ELR (cell line): ENCODE measurements around the gene ARHGAP5.
"Not testable (repeated sequence)": the region's sequence is repeated elsewhere in the genome, so short reads cannot be mapped to it uniquely, and the experiment has no call there.

ENCODE experiments used
- DNase-seq: peaks from one replicate; pipeline ENCODE4 v3.0.0-alpha.2; 2015; ENCODE audit warnings: low read depth

ARHGAP5 gene

GRCh38 chr14:32109676-32110547 is 32.8 kb downstream of the ARHGAP5 start:
- peak; percentile 88 for DNase-seq

- no peak for DNase-seq
Measured at GRCh38 chr14:32110548-32110896, 33.4 kb downstream of the ARHGAP5 start.

- DNase-seq: no peak
Measured at GRCh38 chr14:32121536-32121935, 44.4 kb downstream of the ARHGAP5 start.

- peak; percentile 17 for DNase-seq
Measured at GRCh38 chr14:32121948-32122347, 44.8 kb downstream of the ARHGAP5 start.

GRCh38 chr14:32126899-32127730 is 50.0 kb downstream of the ARHGAP5 start:
- DNase-seq: not testable (repeated sequence)

- not testable (repeated sequence) for DNase-seq
Measured at GRCh38 chr14:32127731-32128654, 50.9 kb downstream of the ARHGAP5 start.

- DNase-seq: no peak
Measured at GRCh38 chr14:32128703-32129102, 51.6 kb downstream of the ARHGAP5 start.

- peak; percentile 55 for DNase-seq
Measured at GRCh38 chr14:32129124-32129523, 52.0 kb downstream of the ARHGAP5 start.

DNA sequence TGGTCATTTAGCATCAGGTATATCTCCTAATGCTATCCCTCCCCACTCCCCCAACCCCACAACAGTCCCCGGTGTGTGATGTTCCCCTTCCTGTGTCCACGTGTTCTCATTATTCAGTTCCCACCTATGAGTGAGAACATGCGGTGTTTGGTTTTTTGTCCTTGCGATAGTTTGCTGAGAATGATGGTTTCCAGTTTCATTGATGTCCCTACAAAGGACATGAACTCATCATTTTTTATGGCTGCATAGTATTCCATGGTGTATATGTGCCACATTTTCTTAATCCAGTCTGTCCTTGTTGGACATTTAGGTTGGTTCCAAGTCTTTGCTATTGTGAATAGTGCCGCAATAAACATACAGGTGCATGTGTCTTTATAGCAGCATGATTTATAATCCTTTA is 54.6 kb downstream of the ARHGAP5 start:
- DNase-seq: not testable (repeated sequence)

- peak; percentile 74 for DNase-seq
Measured at GRCh38 chr14:32134448-32135097, 57.5 kb downstream of the ARHGAP5 start.

DNA sequence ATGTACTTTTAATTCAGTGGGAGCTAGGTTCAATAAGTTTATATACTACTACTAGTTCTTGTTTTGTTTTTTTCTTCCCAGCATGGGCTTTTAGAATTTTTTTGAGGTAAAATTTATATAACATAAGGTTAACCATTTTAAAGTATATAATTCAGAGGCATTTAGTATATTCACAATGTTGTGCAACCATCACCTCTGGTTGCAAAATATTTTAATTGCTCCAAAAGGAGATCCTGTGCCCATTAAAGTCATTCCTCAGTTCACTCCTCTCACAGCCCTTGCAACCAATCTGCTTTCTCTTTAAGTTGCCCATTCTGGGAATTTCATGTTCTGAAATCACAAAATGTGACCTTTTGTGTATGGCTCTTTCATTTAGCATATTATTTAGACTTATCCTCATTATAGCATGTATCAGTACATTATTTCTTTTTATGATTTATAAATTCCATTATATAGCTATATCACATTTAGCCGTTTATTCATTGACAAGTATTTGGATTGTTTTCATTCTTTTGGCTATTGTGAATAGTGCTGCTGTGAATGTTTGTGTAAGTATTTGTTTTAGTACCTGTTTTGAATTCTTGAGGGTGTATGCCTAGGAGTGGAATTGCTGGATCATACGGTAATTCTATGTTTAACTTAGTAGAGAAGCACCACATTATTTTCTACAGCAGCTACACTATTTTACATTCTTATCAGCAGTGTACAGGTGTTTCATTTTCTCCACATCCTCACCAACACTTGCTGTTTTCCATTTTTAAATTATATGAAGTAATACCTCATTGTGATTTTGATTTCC is 59.1 kb downstream of the ARHGAP5 start:
- DNase-seq: no peak

DNA sequence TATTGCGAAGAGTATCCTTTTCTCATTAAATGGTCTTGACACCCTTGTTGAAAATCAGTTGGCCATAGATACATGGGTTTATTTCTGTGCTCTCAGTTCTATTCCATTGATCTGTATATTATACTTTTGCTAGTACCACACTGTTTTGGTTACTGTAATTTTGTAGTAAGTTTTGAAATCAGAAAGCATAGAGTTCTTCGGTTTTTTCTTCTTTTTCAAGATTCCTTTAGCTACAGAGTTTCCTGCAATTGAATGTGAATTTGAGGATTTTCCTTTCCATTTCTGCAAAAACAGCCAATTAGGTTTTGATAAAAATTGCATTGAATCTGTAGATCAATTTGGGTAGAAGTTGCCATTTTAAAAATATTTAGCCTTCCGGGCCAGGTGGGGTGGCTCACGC is 60.2 kb downstream of the ARHGAP5 start:
- DNase-seq: no peak

GRCh38 chr14:32137892-32138291 is 60.8 kb downstream of the ARHGAP5 start:
- no peak for DNase-seq

DNA sequence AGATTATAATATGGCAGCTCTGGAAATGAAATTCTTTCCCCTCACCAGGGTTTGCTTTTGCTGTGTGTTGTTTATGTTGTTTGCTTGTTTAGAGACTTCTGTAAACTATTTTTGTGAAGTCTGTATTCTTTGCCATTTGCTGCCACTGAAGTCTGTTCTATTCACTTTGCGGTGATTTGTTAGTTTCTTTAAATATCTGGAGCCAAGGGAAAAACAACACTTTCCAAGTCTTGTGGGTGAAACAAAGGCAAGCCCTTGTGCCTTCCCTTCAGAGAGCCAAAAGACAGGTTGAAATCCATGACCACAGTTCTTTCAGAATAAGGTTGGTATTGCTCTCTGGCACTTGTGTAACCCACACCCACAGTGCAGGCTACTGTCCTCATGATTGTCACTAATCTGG is 65.2 kb downstream of the ARHGAP5 start:
- no peak for DNase-seq

GRCh38 chr14:32142754-32143437 is 65.8 kb downstream of the ARHGAP5 start:
- DNase-seq: no peak

DNA sequence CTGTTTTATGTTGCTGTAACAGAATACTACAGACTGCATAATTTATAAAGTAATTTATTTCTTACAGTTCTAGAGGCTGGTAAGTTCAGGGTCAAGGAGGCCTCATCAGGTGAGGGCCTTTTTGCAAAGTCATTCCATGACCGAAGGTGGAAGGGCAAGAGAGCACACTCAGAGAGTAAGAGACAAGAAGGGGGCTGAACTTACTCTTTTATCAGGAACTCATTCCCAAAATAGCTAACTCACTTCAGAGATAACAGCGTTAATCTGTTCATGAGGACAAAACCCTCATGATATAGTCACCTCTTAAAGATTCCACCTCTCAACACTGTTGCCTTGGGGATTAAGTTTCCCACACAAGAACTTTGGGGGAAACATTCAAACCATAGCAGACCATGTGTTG is 73.3 kb downstream of the ARHGAP5 start:
- DNase-seq: no peak

DNA sequence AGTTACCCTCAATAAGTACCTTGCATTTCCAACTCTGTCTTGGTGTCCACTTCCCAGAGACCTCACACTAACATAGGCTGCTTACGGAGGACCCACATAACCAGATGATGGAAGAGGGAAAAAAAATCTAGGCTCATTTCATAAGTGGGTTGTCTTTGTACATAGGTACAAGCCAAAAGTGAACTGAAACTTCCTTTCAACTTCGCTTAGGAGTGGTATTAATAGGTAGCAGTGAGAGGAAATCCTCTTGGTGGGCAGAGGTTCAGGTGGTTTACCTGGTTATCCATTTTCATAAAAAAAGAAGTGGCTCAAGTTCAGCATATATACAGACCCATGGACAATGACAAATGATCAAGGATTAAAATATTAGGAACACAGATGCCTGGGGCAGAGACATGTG is 88.9 kb downstream of the ARHGAP5 start:
- no peak for DNase-seq

GRCh38 chr14:32166924-32167323 is 89.8 kb downstream of the ARHGAP5 start:
- no peak for DNase-seq

- DNase-seq: no peak
Measured at GRCh38 chr14:32167907-32168306, 90.8 kb downstream of the ARHGAP5 start.

GRCh38 chr14:32169191-32169590 is 92.1 kb downstream of the ARHGAP5 start:
- DNase-seq: no peak
